Hepatocyte (in vitro differentiated cells): ENCODE results near the gene HELZ2.

Experiments
- CTCF ChIP-seq: fragments of 200-600 bp; sonication (generic); IDR thresholded peaks from 2 replicates; pipeline ENCODE4 v1.5.1; 2016; ENCODE audit warnings: antibody characterized with exemption, mild to moderate bottlenecking; ENCODE audit not compliant: poor library complexity
- EZH2 ChIP-seq: fragments of 200-600 bp; sonication (generic); IDR thresholded peaks from 2 replicates; pipeline ENCODE4 v1.6.1; 2016; ENCODE audit warnings: antibody characterized with exemption, mild to moderate bottlenecking, borderline replicate concordance

- TF ChIP-seq CTCF: no peak
- no peak for TF ChIP-seq EZH2
Observed at GRCh38 chr20:63586797-63587196, 12.8 kb upstream of the HELZ2 start.
